HG03442 (cell line): ENCODE data around the gene GPC2.
"Not testable (repeated sequence)": the region's sequence is repeated elsewhere in the genome, so short reads cannot be mapped to it uniquely, and the experiment has no call there.

Experiments
- ATAC-seq: cut with Tn5 transposase; IDR thresholded peaks from one replicate; pipeline ENCODE4 v1.9.1; 2021; ENCODE audit warnings: mild to moderate bottlenecking, moderate library complexity; ENCODE audit not compliant: unreplicated experiment

Gene GPC2

GRCh38 chr7:100177045-100178001 lies at the start of gene GPC2, which contains the start of gene STAG3:
TSS of gene GPC2 (minus strand) at chr7:100177381. CDS start at chr7:100177199, 182 bp downstream.
TSS of gene STAG3 (plus strand) at chr7:100177918. CDS start at chr7:100180557, 2,639 bp downstream.
- peak; percentile 83 for ATAC-seq

- ATAC-seq = not testable (repeated sequence)
These were observed 47.7 kb upstream of the GPC2 start for GRCh38 chr7:100224891-100225290.

- ATAC-seq = not testable (repeated sequence)
These were observed 46.3 kb upstream of the GPC2 start for GRCh38 chr7:100223376-100223927.

- ATAC-seq = no peak
These were observed 45.4 kb upstream of the GPC2 start for GRCh38 chr7:100222445-100223132.

GRCh38 chr7:100221767-100222444 lies 44.7 kb upstream of the GPC2 start:
- ATAC-seq = no peak

- ATAC-seq = no peak
These were observed 44.1 kb upstream of the GPC2 start for GRCh38 chr7:100221231-100221718.

GRCh38 chr7:100220586-100221230 lies 43.5 kb upstream of the GPC2 start:
- ATAC-seq = no peak

- not testable (repeated sequence) for ATAC-seq
These were observed 42.8 kb upstream of the GPC2 start, which contains the start of gene PVRIG for GRCh38 chr7:100219801-100220585. TSS of gene PVRIG (plus strand) at chr7:100219949. CDS start at chr7:100219971, 22 bp downstream.

- ATAC-seq = no peak
These were observed 42.1 kb upstream of the GPC2 start for GRCh38 chr7:100219271-100219737.

- ATAC-seq = peak; percentile 2
These were observed 40.8 kb upstream of the GPC2 start for GRCh38 chr7:100217934-100218333.

GRCh38 chr7:100215895-100216294 lies 38.7 kb upstream of the GPC2 start:
- no peak for ATAC-seq

- ATAC-seq = not testable (repeated sequence)
These were observed 37.2 kb upstream of the GPC2 start for GRCh38 chr7:100214356-100214755.

GRCh38 chr7:100213672-100214071 lies 36.5 kb upstream of the GPC2 start:
- ATAC-seq = no peak

- no peak for ATAC-seq
These were observed 35.6 kb upstream of the GPC2 start for GRCh38 chr7:100212631-100213286.

GRCh38 chr7:100211342-100211780 lies 34.2 kb upstream of the GPC2 start:
- ATAC-seq = peak; percentile 45

GRCh38 chr7:100210805-100211204 lies 33.6 kb upstream of the GPC2 start:
- no peak for ATAC-seq

- ATAC-seq = no peak
These were observed 32.3 kb upstream of the GPC2 start for GRCh38 chr7:100209493-100209892.

GRCh38 chr7:100208911-100209408 lies 31.8 kb upstream of the GPC2 start:
- ATAC-seq = peak; percentile 73
